ENCODE results near the gene FAM171A2.
"Not testable (repeated sequence)": the region's sequence is repeated elsewhere in the genome, so short reads cannot be mapped to it uniquely, and the experiment has no call there.

FAM171A2 gene

GRCh38 chr17:44363613-44364159, at the start of gene FAM171A2:
FAM171A2 (minus strand) TSS chr17:44363853; CDS start chr17:44363714, 139 bp downstream.
- peak in 30 of 58 donors; percentile 9 to 65 (median 40) for DNase-seq

- DNase-seq, result no peak
Measured at GRCh38 chr17:44409309-44410028, 45.8 kb upstream of the FAM171A2 start.

- no peak for DNase-seq
Measured at GRCh38 chr17:44408786-44409185, 45.1 kb upstream of the FAM171A2 start.

- no peak for DNase-seq
Measured at GRCh38 chr17:44402564-44403172, 39.0 kb upstream of the FAM171A2 start.

GRCh38 chr17:44400226-44400847, 36.7 kb upstream of the FAM171A2 start:
- peak in 1 of 58 donors; percentile 24 for DNase-seq

GRCh38 chr17:44398692-44399691, 35.3 kb upstream of the FAM171A2 start:
- peak in 7 of 58 donors; percentile 7 to 39 (median 19) for DNase-seq

- no peak for DNase-seq
Measured at GRCh38 chr17:44397479-44398440, 34.1 kb upstream of the FAM171A2 start.

- no peak for DNase-seq
Measured at GRCh38 chr17:44396946-44397345, 33.3 kb upstream of the FAM171A2 start.

- DNase-seq, result no peak
Measured at GRCh38 chr17:44394833-44395232, 31.2 kb upstream of the FAM171A2 start.

GRCh38 chr17:44394112-44394511, 30.5 kb upstream of the FAM171A2 start:
- DNase-seq, result not testable (repeated sequence)

- DNase-seq, result no peak
Measured at GRCh38 chr17:44390250-44390870, 26.7 kb upstream of the FAM171A2 start.

GRCh38 chr17:44389723-44390202, 26.1 kb upstream of the FAM171A2 start:
- no peak for DNase-seq

GRCh38 chr17:44389281-44389680, 25.6 kb upstream of the FAM171A2 start, which contains the start of gene ITGA2B:
ITGA2B (minus strand) TSS chr17:44389649; CDS start chr17:44389473, 176 bp downstream.
- DNase-seq, result no peak

GRCh38 chr17:44387804-44388203, 24.2 kb upstream of the FAM171A2 start:
- DNase-seq, result no peak

GRCh38 chr17:44386182-44386525, 22.5 kb upstream of the FAM171A2 start:
- no peak for DNase-seq

GRCh38 chr17:44385287-44386181, 21.9 kb upstream of the FAM171A2 start:
- DNase-seq, result peak in 44 of 58 donors; percentile 10 to 86 (median 46)

- DNase-seq, result no peak
Measured at GRCh38 chr17:44384823-44385286, 21.2 kb upstream of the FAM171A2 start.
